CD14-positive monocyte (primary cell): ENCODE data around the gene VWF. TPM values are rescaled to one million over a fixed set of nuclear protein-coding genes. Genes with fewer than 3 reads are reported as not detected.

ENCODE experiments used
- DNase-seq, 3 donors: peaks; one replicate each; pipeline ENCODE4 v3.0.0-alpha.2; 2011 to 2022
- H2AFZ ChIP-seq: 2 replicates; pipeline ENCODE4 v1.6.0; 2012; ENCODE audit warnings: mild to moderate bottlenecking, low read depth, low read length, inconsistent platforms; ENCODE audit not compliant: insufficient read depth, poor library complexity, severe bottlenecking
- H3K27ac ChIP-seq, 2 donors: 1 replicate in 1 of 2; 2 replicates in 1 of 2; pipeline ENCODE4 v1.5.1; 2012 to 2013; ENCODE audit warnings: low read length in 2 of 2, control low read depth in 1 of 2, inconsistent platforms in 1 of 2, low read depth in 1 of 2, mild to moderate bottlenecking in 1 of 2
- H3K27me3 ChIP-seq, 2 donors: one replicate each; pipeline versions ENCODE4 v1.6.0 to v1.6.1; 2011 to 2013; ENCODE audit warnings: low read length in 2 of 2; ENCODE audit not compliant: control insufficient read depth in 2 of 2, insufficient read depth in 2 of 2
- H3K36me3 ChIP-seq, 2 donors: replicated peaks in 1 of 2; 1 replicate in 1 of 2; 2 replicates in 1 of 2; pipeline versions ENCODE4 v1.5.1 to v1.6.1; 2012 to 2013; ENCODE audit warnings: low read length in 2 of 2, control low read depth in 1 of 2, inconsistent platforms in 1 of 2, mild to moderate bottlenecking in 1 of 2; ENCODE audit not compliant: insufficient read depth in 2 of 2, control insufficient read depth in 1 of 2
- H3K4me1 ChIP-seq, 2 donors: 1 replicate in 1 of 2; 2 replicates in 1 of 2; pipeline versions ENCODE4 v1.5.1 to v1.6.1; 2012 to 2013; ENCODE audit warnings: low read length in 2 of 2, control low read depth in 1 of 2, inconsistent platforms in 1 of 2, mild to moderate bottlenecking in 1 of 2, moderate library complexity in 1 of 2; ENCODE audit not compliant: insufficient read depth in 2 of 2, control insufficient read depth in 1 of 2
- H3K4me2 ChIP-seq: replicated peaks from 2 replicates; pipeline ENCODE3; 2012; ENCODE audit warnings: low read length, moderate library complexity, mild to moderate bottlenecking; ENCODE audit not compliant: poor library complexity, severe bottlenecking; ENCODE audit errors: extremely low read depth
- H3K4me3 ChIP-seq, 3 experiments: fragments of 200-600 bp in 1 of 3; sonication (generic) in 1 of 3; replicated peaks in 1 of 3; 1 replicate in 2 of 3; 2 replicates in 1 of 3; pipeline ENCODE4 v1.5.1; 2011 to 2013; ENCODE audit warnings: low read length in 3 of 3, mild to moderate bottlenecking in 3 of 3, control low read depth in 2 of 3, low read depth in 2 of 3, inconsistent platforms in 1 of 3, moderate library complexity in 1 of 3
- H3K79me2 ChIP-seq: 2 replicates; pipeline ENCODE4 v1.6.0; 2012; ENCODE audit warnings: mild to moderate bottlenecking, control low read depth, inconsistent platforms, low read length, moderate library complexity; ENCODE audit not compliant: insufficient read depth
- H3K9ac ChIP-seq: 2 replicates; pipeline ENCODE4 v1.6.0; 2017; ENCODE audit warnings: low read length, mild to moderate bottlenecking; ENCODE audit not compliant: insufficient read depth, poor library complexity, severe bottlenecking
- H3K9me3 ChIP-seq, 2 donors: replicated peaks in 1 of 2; 1 replicate in 1 of 2; 2 replicates in 1 of 2; pipeline versions ENCODE4 v1.5.1 to v1.6.1; 2012 to 2013; ENCODE audit warnings: low read length in 2 of 2, control low read depth in 1 of 2; ENCODE audit not compliant: control insufficient read depth in 1 of 2, insufficient read depth in 1 of 2
- H4K20me1 ChIP-seq: 2 replicates; pipeline ENCODE4 v1.6.0; 2012; ENCODE audit warnings: mild to moderate bottlenecking, low read length, control low read depth, moderate library complexity; ENCODE audit not compliant: insufficient read depth
- H3K27ac Mint-ChIP-seq, 7 donors: one replicate each; pipeline ENCODE4 v1.8.0; 2020; ENCODE audit warnings: mild to moderate bottlenecking in 7 of 7, mixed read lengths in 7 of 7, moderate library complexity in 6 of 7, inconsistent platforms in 2 of 7
- H3K27me3 Mint-ChIP-seq, 3 donors: one replicate each; pipeline ENCODE4 v1.8.0; 2021 to 2022; ENCODE audit warnings: low read depth in 3 of 3, mild to moderate bottlenecking in 3 of 3, mixed read lengths in 3 of 3, moderate library complexity in 3 of 3, inconsistent platforms in 1 of 3
- H3K36me3 Mint-ChIP-seq, 2 donors: one replicate each; pipeline ENCODE4 v1.8.0; 2020; ENCODE audit warnings: mixed read lengths in 2 of 2, inconsistent platforms in 1 of 2, mild to moderate bottlenecking in 1 of 2
- H3K4me1 Mint-ChIP-seq: one replicate; pipeline ENCODE4 v1.8.0; 2020; ENCODE audit warnings: mild to moderate bottlenecking, mixed read lengths
- H3K4me3 Mint-ChIP-seq, 2 donors: one replicate each; pipeline ENCODE4 v1.8.0; 2020; ENCODE audit warnings: mild to moderate bottlenecking in 2 of 2, mixed read lengths in 2 of 2, moderate library complexity in 1 of 2
- H3K9me3 Mint-ChIP-seq, 7 donors: one replicate each; pipeline ENCODE4 v1.8.0; 2020 to 2022; ENCODE audit warnings: mixed read lengths in 7 of 7, mild to moderate bottlenecking in 6 of 7, moderate library complexity in 6 of 7, inconsistent platforms in 2 of 7
- CTCF ChIP-seq: fragments of 200-600 bp; IDR thresholded peaks from one replicate; pipeline ENCODE4 v1.8.0; 2022; ENCODE audit warnings: antibody characterized with exemption, mild to moderate bottlenecking
- WGBS: methylation state at CpG from one replicate; pipeline ENCODE4 v1.1.5; 2013; ENCODE audit warnings: missing lambda C conversion rate; ENCODE audit not compliant: insufficient coverage; 5-methylcytosine and 5-hydroxymethylcytosine counted together
- intact Hi-C, 2 donors: fragments of 100-400 bp; cut with micrococcal nuclease; formaldehyde crosslinking; loops; one replicate each; pipeline versions ENCODE4 v1.15.0 to v1.15.1; 2023
- polyA plus RNA-seq, 3 donors: library from polyadenylated mRNA; depleted of rRNA in 1 of 3; unstranded in 2 of 3; stranded (reverse) in 1 of 3; fragments of 300-500 nt in 2 of 3; fragments of >200 nt in 1 of 3; fragmentation: Illumina TruSeq in 2 of 3; gene quantifications; 1 replicate in 2 of 3; 2 replicates in 1 of 3; pipeline ENCODE4 v1.2.3, GENCODE V29; 2012 to 2021

VWF gene
- polyA plus RNA-seq, 3 donors: 0.17 to 0.49 (median 0.48) TPM

GRCh38 chr12:6032726-6033125 is 91.7 kb downstream of the VWF start:
- no peak for TF ChIP-seq CTCF
- Mint-ChIP-seq H3K9me3 (peaks cover 0 to 6% (median 1%) of the 10 kb centered on the region in 7 donors), H3K4me1 (no peaks in the 10 kb centered on the region), H3K4me3 (no peak overlapping the region), H3K36me3 (no peaks in the 10 kb centered on the region), H3K27me3 (peaks cover 0 to 2% (median 2%) of the 10 kb centered on the region in 3 donors), H3K27ac (no peak overlapping the region)
- Histone ChIP-seq H3K79me2 (no peaks in the 10 kb centered on the region), H3K4me1 (no peaks in the 10 kb centered on the region), H3K9ac (no peak overlapping the region), H2AFZ (no peak overlapping the region), H3K9me3 (no peaks in the 10 kb centered on the region), H3K36me3 (no peaks in the 10 kb centered on the region), H4K20me1 (no peaks in the 10 kb centered on the region), H3K4me2 (no peak overlapping the region), H3K27me3 (no peaks in the 10 kb centered on the region), H3K27ac (no peak overlapping the region), H3K4me3 (no peak overlapping the region)
- intact Hi-C loops: no loop called here
- WGBS: 95% methylated on average over 8 of the region's 8 CpGs
- no peak for DNase-seq

- no peak overlapping the region for H3K27ac Mint-ChIP-seq
- H3K36me3 ChIP-seq: no peaks in the 10 kb centered on the region
- H2AFZ ChIP-seq: no peak overlapping the region
- H3K9me3 Mint-ChIP-seq: peaks cover 0 to 11% (median 4%) of the 10 kb centered on the region in 7 donors
- no peak overlapping the region for H3K27ac ChIP-seq
- H3K4me3 Mint-ChIP-seq: no peak overlapping the region
- H3K27me3 Mint-ChIP-seq: peaks cover 2% of the 10 kb centered on the region in 3 donors
- DNase-seq: no peak
- WGBS: 83% methylated on average over 8 of the region's 8 CpGs
- TF ChIP-seq CTCF: no peak
- H3K79me2 ChIP-seq: no peaks in the 10 kb centered on the region
- intact Hi-C loops: no loop called here
- H4K20me1 ChIP-seq: no peaks in the 10 kb centered on the region
- no peak overlapping the region for H3K9ac ChIP-seq
- H3K27me3 ChIP-seq: no peaks in the 10 kb centered on the region
- no peak overlapping the region for H3K4me3 ChIP-seq
- H3K36me3 Mint-ChIP-seq: no peaks in the 10 kb centered on the region
- H3K4me1 ChIP-seq: no peaks in the 10 kb centered on the region
- no peaks in the 10 kb centered on the region for H3K4me1 Mint-ChIP-seq
- no peak overlapping the region for H3K4me2 ChIP-seq
- peaks cover 0 to 4% of the 10 kb centered on the region in 2 donors for H3K9me3 ChIP-seq
These were observed 93.5 kb downstream of the VWF start for GRCh38 chr12:6031001-6031400.
